ENCODE results near the gene OR2T3.
"Not testable (repeated sequence)": the region's sequence is repeated elsewhere in the genome, so short reads cannot be mapped to it uniquely, and the experiment has no call there.

GRCh38 chr1:248432201-248432600 is 41.0 kb upstream of the OR2T3 start:
- TF ChIP-seq CTCF, POLR2A (IDR thresholded peaks at IDR 0.05): not testable (repeated sequence)

Measured in heart left ventricle (tissue), 13 donors.